Measurements from ENCODE around the gene SPATA12.

SPATA12 gene, protein sequence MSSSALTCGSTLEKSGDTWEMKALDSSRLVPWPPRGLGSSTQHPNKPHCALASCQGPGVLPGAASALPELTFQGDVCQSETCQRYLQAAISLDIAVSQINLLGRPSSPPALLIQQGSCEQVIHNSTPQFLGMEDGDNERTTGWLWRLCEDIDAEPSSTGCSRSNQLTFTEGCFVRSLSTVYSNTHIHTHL

DNA sequence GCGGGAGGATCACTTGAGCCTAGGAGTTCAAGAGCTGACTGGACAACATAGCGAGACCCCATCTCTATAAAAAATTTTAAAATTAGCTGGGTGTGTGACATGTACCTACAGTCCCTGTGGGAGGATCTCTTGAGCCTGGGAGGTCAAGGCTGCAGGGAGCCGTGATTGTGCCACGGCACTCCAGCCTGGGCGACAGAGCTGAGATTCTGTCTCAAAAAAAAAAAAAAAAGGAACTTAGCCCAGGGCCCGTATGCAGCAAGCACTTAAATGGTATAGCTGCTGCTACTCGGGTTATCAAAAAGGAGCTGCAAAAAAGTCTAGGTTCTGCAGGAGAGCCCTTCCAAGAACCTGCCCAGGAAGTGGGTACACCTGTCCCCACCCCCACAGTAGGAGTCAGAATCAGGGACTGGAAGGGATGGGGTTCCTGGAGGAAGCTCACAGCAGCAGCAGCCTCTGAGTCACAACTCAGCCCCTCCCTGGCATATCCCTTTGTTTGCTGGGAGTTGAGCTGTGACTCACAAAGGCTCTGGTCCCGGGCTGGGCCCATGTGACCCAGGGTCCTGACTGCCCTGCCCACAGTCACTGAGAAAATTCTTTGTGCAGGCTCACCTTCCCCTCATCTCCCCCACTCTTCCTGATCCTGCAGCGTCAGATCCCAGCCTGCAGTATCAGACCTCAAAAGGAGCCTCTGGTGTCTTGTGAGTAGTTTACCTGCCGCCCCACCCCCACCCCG lies at the start of gene SPATA12:
TSS of gene SPATA12 (plus strand) at position 576 of the 733 bp plus-strand sequence. CDS start 13,031 bp downstream, outside the sequence.
- no peak for DNase-seq

DNA sequence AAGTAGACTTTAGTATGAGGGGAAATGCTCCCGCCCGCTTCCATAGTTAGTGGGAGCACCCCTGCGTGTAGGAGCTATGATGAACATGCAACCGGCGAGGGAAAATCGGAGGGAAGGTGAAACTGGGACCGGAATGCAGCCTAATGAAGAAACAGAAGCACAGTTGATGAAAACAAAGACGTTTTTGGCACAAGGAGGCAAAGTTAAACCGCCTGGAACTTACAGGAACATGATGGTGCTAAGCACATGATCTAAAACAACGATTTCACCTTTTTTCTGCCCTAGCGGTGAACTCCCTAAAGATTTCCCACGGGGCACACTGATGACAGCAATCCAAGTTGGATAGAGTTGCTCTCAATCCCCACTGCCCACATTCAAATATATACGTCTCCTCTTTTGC lies 49.4 kb upstream of the SPATA12 start:
- no peak for DNase-seq

DNA sequence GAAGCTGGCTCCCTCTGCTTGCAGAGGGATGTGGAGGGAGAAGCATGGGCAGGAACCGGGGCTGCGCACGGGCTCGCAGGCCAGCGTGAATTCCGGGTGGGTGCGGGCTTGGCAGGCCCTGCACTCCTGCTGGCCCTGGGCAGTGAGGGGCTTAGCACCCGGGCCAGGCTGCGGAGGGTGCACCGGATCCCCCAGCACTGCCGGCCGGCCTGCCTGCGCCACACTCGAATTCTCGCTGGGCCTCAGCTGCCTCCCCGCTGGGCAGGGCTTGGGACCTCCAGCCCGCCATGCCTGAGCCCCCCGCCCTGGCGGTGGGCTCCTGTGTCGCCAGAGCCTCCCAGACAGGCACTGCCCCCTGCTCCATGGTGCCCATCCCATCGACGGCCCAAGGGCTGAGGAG lies 47.6 kb upstream of the SPATA12 start:
- DNase-seq = no peak

DNA sequence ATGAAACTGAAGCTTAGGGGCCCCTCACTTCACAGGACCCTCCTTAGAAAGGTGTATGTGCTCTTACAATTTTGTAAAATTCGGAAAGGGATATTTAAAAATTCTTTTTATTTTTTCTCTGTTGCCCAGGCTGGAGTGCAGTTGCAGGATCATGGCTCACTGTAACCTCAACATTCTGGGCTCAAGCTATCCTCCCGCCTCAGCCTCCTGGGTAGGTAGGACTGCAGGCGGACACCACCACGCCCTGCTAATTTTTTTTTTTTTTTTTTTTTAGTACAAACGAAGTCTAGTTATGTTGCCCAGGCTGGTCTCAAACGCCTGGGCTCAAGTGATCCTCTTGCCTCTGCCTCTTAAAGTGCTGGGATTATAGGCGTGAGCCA lies 45.1 kb upstream of the SPATA12 start:
- no peak for DNase-seq

DNA sequence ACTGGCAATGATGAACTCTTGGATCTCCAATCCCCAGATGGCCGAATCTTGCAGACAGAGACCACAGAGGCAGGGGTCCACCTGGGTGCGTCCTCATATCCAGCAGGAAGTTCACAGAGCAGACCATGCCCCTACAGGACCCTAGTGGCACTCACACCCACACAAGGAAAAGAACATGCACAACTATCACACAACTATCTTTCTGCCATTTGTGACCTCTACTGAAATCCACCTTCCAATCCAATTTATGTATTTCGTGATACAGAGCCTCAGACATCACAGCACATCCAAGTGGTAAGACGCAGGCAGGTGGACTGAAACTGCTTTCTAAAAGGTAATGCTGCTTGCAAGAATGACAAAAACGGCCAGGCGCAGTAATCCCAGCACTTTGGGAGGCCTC lies 44.6 kb upstream of the SPATA12 start:
- no peak for DNase-seq

DNA sequence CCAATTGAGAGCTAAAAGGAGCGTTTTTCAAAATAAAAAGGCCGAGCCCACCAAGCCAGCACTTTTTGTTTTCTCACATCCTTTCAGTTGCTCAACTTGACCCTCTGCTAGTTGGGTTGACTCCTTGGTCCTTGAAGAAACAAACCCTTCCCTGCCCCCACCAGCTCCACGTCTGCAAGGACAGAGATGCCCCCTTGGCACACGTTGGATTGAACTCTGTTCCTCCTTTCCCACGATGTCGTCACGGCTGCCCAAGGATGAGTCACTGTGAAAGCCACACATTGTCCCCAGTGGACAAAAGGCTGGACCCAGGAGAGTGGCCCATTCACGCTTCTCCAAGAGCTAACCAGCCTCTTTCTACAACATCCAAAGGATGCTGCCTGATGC lies 43.0 kb upstream of the SPATA12 start:
- DNase-seq = no peak

DNA sequence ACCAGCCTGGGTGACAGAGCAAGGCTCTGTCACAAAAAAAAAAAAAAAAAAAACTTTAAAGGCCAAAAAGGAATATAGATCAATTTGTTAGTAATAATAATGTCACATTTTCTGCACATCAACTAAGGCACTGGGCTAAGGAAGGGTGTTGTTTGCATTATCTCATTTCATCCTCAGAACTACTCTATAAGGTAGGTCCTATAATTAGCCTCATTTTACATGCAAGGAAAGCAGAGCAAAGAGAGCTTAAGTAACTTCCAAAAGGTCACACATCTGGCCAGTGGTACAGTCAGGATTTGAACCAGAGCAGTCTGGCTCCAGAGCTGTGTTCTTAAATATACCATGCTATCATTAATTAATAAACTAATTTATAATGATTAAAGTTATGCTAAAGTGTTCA lies 42.2 kb upstream of the SPATA12 start:
- DNase-seq = no peak

DNA sequence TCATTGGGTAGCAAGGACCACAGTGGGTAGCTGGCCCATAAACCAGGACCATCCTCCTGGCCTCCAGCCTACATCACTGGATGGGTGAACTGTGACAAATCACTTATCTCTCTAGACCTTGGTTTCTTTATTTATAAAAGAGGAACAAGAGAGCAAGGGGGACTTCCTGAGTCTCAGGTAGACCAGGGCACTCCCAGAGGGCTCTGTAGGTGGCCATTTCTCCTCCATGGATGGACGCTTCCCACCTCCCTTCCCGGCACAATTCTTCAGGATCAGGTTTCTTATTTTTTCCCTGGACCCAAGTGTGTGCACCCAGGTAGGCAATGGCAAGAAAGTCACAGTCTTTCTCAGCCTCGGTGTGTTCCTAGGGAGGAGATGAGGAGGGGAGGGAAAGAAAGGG lies 41.4 kb upstream of the SPATA12 start:
- no peak for DNase-seq

DNA sequence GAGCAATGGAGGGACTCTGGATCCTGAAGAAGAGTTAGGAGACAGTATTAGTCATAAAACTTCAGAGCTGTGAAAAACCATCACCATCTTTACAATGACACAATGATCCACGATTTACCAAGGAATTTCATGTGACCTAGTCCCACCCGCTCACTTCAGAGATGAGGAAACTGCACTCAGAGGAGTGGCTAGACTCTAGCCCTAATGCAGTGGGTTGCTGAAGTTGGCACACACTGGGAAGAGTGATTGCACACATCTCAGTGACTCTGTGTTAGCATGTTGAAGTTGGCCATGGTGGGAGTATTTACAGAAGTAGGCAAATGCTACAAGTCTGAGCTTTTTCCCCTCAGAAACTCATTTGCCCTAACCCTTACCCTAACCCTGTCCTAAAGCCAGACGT lies 35.2 kb upstream of the SPATA12 start:
- DNase-seq = no peak

DNA sequence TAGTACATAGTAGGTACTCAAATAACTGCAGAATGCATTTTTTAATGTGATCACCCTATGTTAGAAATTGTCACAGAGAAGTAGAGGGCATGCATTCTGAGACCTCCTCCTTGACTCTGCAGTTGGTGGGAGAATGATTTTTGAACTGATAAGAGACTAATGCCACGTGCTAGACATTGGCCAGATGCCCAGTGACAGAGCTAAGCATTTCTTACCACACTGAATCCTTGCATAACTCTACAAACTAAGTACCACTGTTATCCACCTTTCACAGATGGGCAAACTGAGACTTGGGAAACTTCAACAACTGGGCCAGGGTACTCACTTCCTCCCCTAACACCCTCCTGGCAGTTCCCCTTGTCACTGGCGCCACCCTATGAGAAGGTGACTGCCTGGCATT lies 33.5 kb upstream of the SPATA12 start:
- no peak for DNase-seq

DNA sequence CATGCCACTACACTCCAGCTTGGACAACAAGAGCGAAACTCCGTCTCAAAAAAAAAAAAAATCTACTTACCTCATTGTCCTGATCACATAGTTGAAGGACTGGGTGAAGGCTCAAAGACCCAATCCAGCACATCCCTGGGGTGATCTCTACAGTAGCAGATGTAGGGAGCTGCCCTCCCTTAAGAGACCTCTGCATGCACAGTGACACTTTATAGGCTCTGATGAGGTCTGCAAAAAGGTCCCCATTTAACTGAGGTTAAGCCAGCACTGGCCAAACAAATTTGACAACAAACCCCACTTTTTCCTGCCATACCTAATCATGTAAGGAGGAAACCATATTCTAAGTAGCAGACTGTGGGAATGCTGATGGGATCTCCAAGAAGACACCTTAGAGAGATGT lies 31.1 kb upstream of the SPATA12 start:
- DNase-seq = no peak

DNA sequence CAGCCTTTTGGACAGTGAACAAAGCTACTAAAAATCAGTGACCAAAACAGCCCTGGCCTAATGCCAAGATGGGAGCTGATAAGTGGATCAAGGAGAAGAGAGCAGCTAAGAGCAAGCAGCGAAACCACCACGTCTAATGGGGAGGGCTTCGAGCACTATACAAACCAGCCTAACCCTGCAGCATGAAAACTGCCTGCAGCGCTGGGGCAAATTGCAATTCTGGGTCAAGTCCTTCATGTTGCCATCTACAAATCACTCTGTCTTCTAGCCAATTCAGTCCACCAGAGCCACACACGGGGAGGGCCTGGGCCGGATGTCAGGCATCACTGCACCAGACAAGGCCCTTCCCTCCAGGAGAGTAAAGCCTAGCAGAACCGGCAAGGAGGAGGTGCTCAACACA lies 30.5 kb upstream of the SPATA12 start:
- DNase-seq = no peak

DNA sequence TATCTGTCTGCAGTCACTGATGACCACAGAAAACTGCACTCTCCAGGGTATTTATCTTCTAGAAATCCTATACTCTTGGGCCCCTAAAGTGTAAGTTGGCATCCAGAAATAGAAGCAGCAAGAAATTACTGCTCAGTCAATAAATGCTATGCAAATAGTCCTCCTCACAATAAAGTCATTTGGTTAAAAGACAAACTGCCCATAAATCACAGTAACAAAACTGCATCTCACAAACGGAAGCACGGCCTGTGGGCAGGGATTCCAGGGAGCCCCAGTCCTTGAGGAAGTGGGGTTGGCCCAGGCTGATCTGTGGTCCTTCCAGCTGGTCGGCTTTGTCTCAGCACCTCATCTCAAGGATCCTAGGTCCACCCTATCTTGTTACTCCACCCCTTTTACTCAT lies 29.7 kb upstream of the SPATA12 start:
- no peak for DNase-seq

DNA sequence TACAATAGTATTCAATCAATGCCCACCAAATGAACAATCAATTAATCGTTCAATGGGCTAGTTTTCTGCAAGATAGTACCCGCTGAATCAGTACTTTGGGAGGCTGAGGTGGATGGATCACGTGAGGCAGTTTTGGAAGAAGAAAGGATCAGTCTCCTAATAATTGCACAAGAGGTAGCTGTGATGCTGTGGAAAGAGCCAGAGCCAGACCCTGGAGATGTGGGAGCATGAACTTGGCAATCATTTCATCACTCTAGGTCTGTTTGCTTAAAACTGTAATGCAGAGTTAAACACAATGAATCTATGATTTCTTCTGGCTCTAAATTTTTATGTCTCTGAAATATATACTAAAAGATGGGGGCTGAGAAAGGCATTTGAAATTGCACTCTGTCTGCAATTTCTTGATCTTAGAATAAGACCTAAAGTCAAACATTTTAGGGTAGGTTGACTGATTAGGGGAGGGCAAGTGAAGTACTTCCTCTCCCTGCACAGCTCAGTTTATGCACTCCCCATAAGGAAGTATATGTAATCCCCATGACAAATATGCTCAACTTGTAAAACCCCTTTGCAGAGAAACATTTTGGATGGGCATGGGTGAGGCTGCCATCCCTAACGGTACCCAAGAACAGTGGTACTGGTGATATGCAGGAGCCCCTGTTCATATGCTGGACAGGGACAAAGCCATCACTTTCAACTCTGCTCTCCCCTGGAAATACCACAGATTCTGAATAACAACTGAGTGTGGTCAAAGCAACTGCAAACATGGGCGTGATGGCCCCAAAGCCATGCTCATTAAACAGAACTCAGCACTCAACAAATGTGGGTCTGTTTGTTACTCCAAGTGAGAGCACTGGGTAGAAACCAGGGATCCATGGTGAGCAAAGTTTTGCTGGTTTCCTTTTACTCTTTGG lies 28.6 kb upstream of the SPATA12 start:
- no peak for DNase-seq

DNA sequence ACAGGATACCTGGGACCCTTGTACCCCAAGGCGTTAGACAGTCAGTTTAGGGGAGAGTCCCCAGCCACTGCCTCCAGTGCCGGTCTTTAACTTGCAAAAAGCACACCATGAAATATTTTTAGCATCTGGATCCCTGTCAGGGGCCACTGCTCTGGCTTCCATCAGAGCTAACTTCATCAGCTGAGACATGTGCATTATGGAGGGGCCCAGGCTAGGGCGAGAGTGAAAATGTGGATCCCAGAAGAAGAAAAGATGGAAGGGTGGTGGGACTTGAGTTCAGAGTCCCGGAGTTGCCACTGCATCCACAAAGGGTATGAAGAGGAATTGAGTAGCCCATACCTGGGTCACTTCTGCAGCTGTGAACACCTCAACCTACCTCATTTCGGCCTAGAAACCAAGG lies 23.5 kb upstream of the SPATA12 start:
- DNase-seq = no peak

DNA sequence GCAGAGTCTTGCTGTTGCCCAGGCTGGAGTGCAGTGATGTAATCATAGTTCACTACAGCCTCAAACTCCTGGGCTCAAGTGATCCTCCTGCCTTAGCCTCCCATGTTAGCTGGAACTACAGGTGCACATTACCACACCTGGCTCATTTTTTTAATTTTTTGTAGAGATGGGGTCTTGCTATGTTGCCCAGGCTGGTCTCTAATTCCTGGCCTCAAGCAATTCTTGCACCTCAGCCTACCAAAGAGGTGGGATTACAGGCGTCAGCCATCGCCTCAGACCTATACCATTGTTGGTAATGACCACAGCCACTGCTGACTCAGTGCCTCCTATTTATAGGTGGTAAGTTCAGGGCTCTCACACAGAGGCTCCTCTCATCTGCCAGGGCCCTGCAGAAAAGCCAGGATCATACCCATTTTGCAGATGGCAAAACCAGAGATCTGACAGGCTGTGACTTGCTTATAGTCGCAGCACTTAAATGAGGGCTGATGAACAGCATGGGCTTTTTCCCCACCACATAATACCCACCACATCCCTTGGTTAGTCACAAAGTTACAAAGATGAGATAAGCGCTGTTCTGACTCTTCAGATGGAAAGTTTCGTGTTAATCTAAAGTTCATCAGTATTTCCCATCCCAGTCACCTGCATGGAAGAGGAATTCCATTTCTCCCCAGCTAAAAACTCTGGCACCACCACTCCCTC lies 21.8 kb upstream of the SPATA12 start:
- DNase-seq = no peak

DNA sequence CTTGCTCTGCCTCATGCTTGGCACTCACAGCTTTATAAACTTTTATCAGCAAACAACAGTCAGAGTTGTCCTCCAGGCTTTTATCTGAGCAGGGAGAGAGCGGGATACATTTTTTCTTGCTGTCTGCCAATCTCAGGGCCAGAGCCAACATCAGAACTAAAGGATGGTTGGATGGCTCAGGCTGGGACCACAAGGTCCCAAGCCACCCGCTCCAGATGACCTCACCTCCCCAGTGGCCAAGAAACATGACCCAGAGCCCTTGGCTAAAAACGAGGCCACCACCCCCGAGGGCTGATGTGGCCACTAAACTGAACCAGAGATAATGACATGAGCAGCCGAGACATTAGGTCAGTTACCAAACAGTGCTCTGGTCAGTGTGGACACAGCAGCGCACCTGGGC lies 18.8 kb upstream of the SPATA12 start:
- DNase-seq = no peak

DNA sequence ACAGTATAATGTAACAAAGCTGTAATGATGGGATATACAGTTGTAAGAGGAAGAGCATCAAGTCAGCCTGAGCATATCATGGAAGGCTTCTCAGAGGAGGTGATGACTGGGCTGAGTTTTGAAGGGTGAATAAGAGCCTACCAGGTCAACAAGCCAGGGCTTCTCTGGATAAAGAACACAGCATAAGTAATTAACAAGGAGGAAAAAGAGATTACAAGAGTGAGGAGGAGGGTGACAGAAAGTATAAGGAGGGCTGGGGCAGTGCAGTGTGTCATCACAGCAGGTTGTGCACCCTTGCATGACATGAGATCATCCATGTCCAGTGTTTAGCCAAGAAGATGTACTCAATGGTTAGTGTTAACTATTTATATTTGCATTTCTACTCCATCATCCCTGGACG lies 16.9 kb upstream of the SPATA12 start:
- no peak for DNase-seq

DNA sequence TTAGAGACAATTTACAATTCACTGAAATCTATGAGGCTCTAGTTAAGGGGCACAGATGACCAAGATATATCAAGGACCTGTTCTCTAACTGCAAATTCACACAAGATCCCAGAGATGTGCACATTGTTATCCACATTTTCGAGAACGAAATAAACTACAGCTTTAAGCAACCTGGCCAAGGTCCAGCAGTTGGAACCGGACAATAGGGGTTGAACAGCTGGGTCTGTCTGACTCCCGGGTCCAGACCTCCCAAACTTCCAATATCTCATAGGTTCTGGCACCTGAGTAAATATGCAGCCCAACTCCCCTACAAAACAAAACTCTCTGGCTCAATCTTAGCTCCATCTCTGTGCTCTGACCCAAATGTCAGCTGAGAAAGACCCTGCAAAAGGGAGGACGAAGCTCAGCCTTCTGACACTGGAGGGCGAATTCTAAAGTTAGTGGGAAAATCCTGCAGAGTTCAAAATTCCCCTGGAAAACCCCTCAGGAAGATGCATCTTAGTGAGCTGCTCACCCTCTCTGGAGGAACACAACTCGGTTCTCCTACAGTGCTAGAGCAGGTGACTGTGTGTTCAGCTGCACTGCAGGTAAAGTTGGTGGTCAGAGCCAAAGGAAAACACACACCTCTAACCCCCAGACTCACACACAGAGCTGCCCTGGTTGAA lies 14.2 kb upstream of the SPATA12 start:
- no peak for DNase-seq

DNA sequence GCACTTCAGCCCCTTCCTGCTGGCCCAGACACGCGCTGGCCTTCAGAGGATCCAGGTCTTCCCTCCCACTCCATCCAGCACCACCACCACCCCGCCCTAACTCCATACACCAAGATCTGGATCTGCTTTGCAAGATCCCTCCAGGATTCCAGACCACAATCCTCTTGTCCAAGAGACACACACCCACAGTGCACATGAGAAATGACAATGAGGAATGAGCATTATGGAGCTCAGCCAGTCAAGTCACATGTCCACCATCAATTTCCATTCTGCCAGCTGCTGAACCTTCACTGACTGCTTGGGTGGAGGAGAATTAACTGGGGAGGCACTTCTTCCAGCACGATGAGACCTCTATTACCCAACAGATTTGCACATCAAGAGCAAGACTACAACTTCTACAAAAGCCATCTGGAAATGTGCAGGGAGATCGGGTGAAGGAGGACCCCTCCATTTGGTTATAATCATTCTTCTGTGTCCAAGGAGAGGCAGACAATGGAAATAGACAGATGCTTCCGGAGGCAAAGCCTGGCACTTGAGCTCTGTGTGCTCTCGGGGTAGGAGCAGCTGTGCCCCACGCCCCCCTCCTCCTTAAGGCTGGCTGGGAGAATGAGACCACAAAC lies 12.3 kb upstream of the SPATA12 start:
- DNase-seq = no peak

DNA sequence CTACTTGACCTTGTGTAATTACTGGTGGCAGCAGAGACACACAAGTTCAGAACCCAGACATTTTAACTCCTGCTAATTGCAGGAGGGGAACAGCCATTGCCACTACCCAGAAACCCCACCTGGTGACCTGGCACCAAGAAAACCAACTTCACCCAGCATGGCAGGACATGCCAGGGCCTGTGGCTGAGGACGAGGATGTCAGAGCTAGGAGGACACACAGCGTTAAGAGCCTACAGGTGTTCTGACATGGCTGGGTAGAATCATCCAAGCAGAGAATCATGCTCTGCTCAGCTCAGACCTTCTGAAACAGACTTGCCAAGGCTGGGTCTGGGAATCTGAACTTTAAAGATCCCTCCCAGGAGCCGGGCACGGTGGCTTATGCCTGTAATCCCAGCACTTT lies 11.7 kb upstream of the SPATA12 start:
- no peak for DNase-seq

DNA sequence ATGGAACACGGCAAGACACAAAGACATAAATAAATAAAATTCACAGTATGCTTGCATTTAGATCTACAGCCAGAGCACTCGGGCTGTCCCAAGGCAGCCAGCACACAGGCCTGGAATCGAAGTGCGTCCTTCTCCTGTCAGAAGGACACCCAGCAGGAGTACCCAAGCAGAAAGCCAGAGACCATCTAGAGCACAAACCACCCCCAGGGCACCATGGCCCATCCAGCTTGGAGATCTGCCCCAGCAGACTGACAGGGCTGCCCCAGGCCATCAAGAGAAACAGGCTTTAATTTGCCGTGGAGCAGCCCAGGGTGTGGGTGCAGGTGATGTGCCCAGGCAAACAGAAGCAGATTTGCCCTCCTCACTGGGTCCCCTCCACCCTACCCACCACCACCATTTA lies 7.8 kb upstream of the SPATA12 start:
- DNase-seq = no peak
